Kidney (tissue), 14 donors: ENCODE data around the gene AEN. TPM values are rescaled to one million over a fixed set of nuclear protein-coding genes. Genes with fewer than 3 reads are reported as not detected.
A peak's percentile ranks its signal among the peaks of the same experiment; 100 is the strongest.

Source experiments
- DNase-seq, 5 donors: peaks; one replicate each; pipeline ENCODE4 v3.0.0-alpha.2; 2013 to 2020
- FAIRE-seq: peaks from 2 replicates; lab custom pipeline; 2012; peaks lifted over from hg19 to GRCh38; lab: Jason Lieb, UNC
- H3K27ac ChIP-seq, 2 donors: one replicate each; pipeline ENCODE4 v1.7.0; 2013; ENCODE audit warnings: low read depth in 2 of 2, low read length in 2 of 2, inconsistent platforms in 1 of 2
- H3K27me3 ChIP-seq: one replicate; pipeline ENCODE4 v1.7.1; 2013; ENCODE audit warnings: low read length, inconsistent platforms; ENCODE audit not compliant: control insufficient read depth, insufficient read depth
- H3K36me3 ChIP-seq, 3 donors: one replicate each; pipeline versions ENCODE4 v1.7.0 to v1.7.1; 2013; ENCODE audit warnings: low read length in 3 of 3, control low read depth in 1 of 3, inconsistent platforms in 1 of 3; ENCODE audit not compliant: insufficient read depth in 3 of 3, control insufficient read depth in 2 of 3
- H3K4me1 ChIP-seq, 3 donors: one replicate each; pipeline versions ENCODE4 v1.7.0 to v1.7.1; 2013; ENCODE audit warnings: low read length in 3 of 3, inconsistent platforms in 1 of 3, low read depth in 1 of 3; ENCODE audit not compliant: control insufficient read depth in 2 of 3, insufficient read depth in 2 of 3
- H3K4me3 ChIP-seq, 3 donors: one replicate each; pipeline versions ENCODE4 v1.7.0 to v1.8.1; 2013; ENCODE audit warnings: low read length in 3 of 3, control low read depth in 1 of 3, inconsistent platforms in 1 of 3
- H3K9ac ChIP-seq, 3 donors: one replicate each; pipeline versions ENCODE4 v1.7.0 to v1.7.1; 2013; ENCODE audit warnings: low read length in 3 of 3, control low read depth in 1 of 3, inconsistent platforms in 1 of 3
- H3K9me3 ChIP-seq, 3 donors: one replicate each; pipeline versions ENCODE4 v1.7.0 to v1.7.1; 2013; ENCODE audit warnings: low read length in 3 of 3, control low read depth in 1 of 3, inconsistent platforms in 1 of 3; ENCODE audit not compliant: control insufficient read depth in 2 of 3, insufficient read depth in 1 of 3
- CTCF ChIP-seq: IDR thresholded peaks from 3 replicates; pipeline ENCODE4 v1.5.1; 2012; ENCODE audit warnings: mild to moderate bottlenecking, moderate library complexity, borderline replicate concordance; ENCODE audit not compliant: insufficient read depth; ENCODE audit errors: extremely low read depth
- intact Hi-C: fragments of 100-400 bp; cut with DNase I; formaldehyde crosslinking; loops from one replicate; pipeline ENCODE4 v1.11.1; 2022
- polyA plus RNA-seq: library from polyadenylated mRNA; stranded (reverse); fragments of 350-450 nt; fragmentation: Illumina TruSeq; extraction: RNeasy Lipid Tissue Mini Kit (QIAGEN cat#74804); gene quantifications from one replicate; pipeline ENCODE4 v1.2.3, GENCODE V29; 2014; ENCODE audit warnings: low read depth, low replicate concordance; ENCODE audit not compliant: insufficient read depth
- total RNA-seq: library from RNA; stranded (reverse); fragmentation: NEBNext Ultra II Directional; extraction: Animal tissue kit (Norgen Biotek cat#: 25700); gene quantifications from one replicate; pipeline ENCODE4 v1.2.1, GENCODE V29; 2021
- donor health status: control.
- donor health status: control.
- donor health status: control.
- donor health status: control.
- donor health status: control.
- donor health status: DM: yes; HTN: yes; CAD: no.
- donor health status: Normal renal cell carcinoma (clear cell type).

Gene AEN
- total and polyA plus RNA-seq, 2 donors from 2014 or later, result 6.2 to 17.4 TPM

GRCh38 chr15:88622605-88622975 is 1.4 kb downstream of the AEN start:
- H3K27ac ChIP-seq, result peak overlapping the region in 1 of 2 donors; percentile 54
- no peak for TF ChIP-seq CTCF
- H3K27me3 ChIP-seq, result no peaks in the 10 kb centered on the region
- peaks cover 3 to 19% (median 4%) of the 10 kb centered on the region in 3 donors for H3K4me1 ChIP-seq
- no peak for DNase-seq
- H3K36me3 ChIP-seq, result peaks cover 0 to 6% (median 5%) of the 10 kb centered on the region in 3 donors
- no peak overlapping the region for H3K9ac ChIP-seq
- intact Hi-C loops, result no loop called here
- no peak for FAIRE-seq
- H3K4me3 ChIP-seq, result peak overlapping the region in 2 of 3 donors; percentile 58 to 81
- no peaks in the 10 kb centered on the region for H3K9me3 ChIP-seq

DNA sequence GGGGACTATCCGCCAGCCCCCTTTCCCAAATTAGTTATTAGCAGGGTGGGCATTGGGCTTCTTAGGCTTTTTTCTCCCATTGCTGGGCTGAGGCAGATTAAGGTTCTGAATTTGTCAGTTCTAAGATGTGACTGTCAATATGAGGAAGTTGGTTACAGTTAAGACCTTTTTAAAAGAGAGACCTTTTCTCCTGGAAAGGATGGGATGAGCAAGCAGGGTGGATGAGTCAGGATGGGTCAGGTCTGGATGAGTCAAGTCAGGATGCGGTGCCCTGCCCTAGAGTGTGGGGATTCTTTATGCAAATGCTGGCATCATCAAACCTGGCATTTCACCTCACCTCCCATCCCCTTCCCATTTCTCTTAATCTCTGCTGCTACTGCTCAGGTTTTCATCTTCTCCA is 1.9 kb downstream of the AEN start:
- Histone ChIP-seq H3K9ac (no peak overlapping the region), H3K36me3 (peaks cover 0 to 6% (median 5%) of the 10 kb centered on the region in 3 donors), H3K9me3 (no peaks in the 10 kb centered on the region), H3K27me3 (no peaks in the 10 kb centered on the region), H3K4me1 (peaks cover 3 to 19% (median 4%) of the 10 kb centered on the region in 3 donors), H3K4me3 (no peak overlapping the region), H3K27ac (peak overlapping the region in 1 of 2 donors; percentile 54)
- DNase-seq (no peak), FAIRE-seq (no peak)
- TF ChIP-seq CTCF, result no peak
- intact Hi-C loops, result no loop called here

- TF ChIP-seq CTCF, result no peak
- no peak for FAIRE-seq
- peaks cover 3 to 19% (median 4%) of the 10 kb centered on the region in 3 donors for H3K4me1 ChIP-seq
- H3K36me3 ChIP-seq, result peaks cover 0 to 6% (median 5%) of the 10 kb centered on the region in 3 donors
- no peak overlapping the region for H3K27ac ChIP-seq
- no peak overlapping the region for H3K9ac ChIP-seq
- DNase-seq, result no peak
- intact Hi-C loops, result no loop called here
- no peak overlapping the region for H3K4me3 ChIP-seq
- H3K27me3 ChIP-seq, result no peaks in the 10 kb centered on the region
- H3K9me3 ChIP-seq, result no peaks in the 10 kb centered on the region
Observed at GRCh38 chr15:88623632-88624031, 2.5 kb downstream of the AEN start.
